SK-N-SH treated with all-trans-retinoic acid at 6 μM for 48 hours (cell line): Measurements from ENCODE around the gene NEK10.
"Not testable (repeated sequence)": the region's sequence is repeated elsewhere in the genome, so short reads cannot be mapped to it uniquely, and the experiment has no call there.

Source experiments
- ATAC-seq: fragments of 200-7000 bp; cut with Tn5 transposase; 3 replicates; pipeline ENCODE4 v1.9.1; 2020; ENCODE audit warnings: mild to moderate bottlenecking, moderate library complexity
- ARNTL ChIP-seq: fragments of 450-650 bp; formaldehyde crosslinking; IDR thresholded peaks from 2 replicates; pipeline ENCODE4 v1.5.0; 2020; ENCODE audit warnings: low read depth, mild to moderate bottlenecking, moderate library complexity, borderline replicate concordance
- BACH2 ChIP-seq: fragments of 250-450 bp; sonication (Bioruptor Pico); IDR thresholded peaks from 2 replicates; pipeline ENCODE4 v1.9.0; 2021; ENCODE audit warnings: mild to moderate bottlenecking, borderline replicate concordance
- CSDC2 ChIP-seq: fragments of 250-450 bp; sonication (Bioruptor Pico); IDR thresholded peaks from 2 replicates; pipeline ENCODE4 v1.5.0; 2020; ENCODE audit warnings: mild to moderate bottlenecking, moderate library complexity
- ESRRG ChIP-seq: fragments of 250-450 bp; sonication (Bioruptor Pico); IDR thresholded peaks from 2 replicates; pipeline ENCODE4 v1.6.1; 2021; ENCODE audit warnings: mild to moderate bottlenecking
- ISL1 ChIP-seq: fragments of 250-450 bp; sonication (Bioruptor Pico); IDR thresholded peaks from 2 replicates; pipeline ENCODE4 v2.1.2; 2022; ENCODE audit warnings: mild to moderate bottlenecking, moderate library complexity
- OSR1 ChIP-seq: fragments of 250-450 bp; sonication (Bioruptor Pico); IDR thresholded peaks from 2 replicates; pipeline ENCODE4 v1.8.0; 2022; ENCODE audit warnings: moderate library complexity, mild to moderate bottlenecking, inconsistent platforms
- PPARA ChIP-seq: fragments of 250-450 bp; sonication (Bioruptor Pico); IDR thresholded peaks from 2 replicates; pipeline ENCODE4 v1.5.0; 2020; ENCODE audit warnings: mild to moderate bottlenecking, borderline replicate concordance
- RARB ChIP-seq: fragments of 250-450 bp; sonication (Bioruptor Pico); IDR thresholded peaks from 2 replicates; pipeline ENCODE4 v1.8.0; 2021; ENCODE audit warnings: mild to moderate bottlenecking, moderate library complexity
- SNAI2 ChIP-seq: fragments of 250-450 bp; sonication (Bioruptor Pico); IDR thresholded peaks from 2 replicates; pipeline ENCODE4 v1.5.0; 2020; ENCODE audit warnings: mild to moderate bottlenecking, moderate library complexity
- TCF4 ChIP-seq: fragments of 250-450 bp; sonication (Bioruptor Pico); IDR thresholded peaks from 2 replicates; pipeline ENCODE4 v1.8.0; 2021; ENCODE audit warnings: mild to moderate bottlenecking, moderate library complexity, borderline replicate concordance
- TOX ChIP-seq: fragments of 250-450 bp; sonication (Bioruptor Pico); IDR thresholded peaks from 2 replicates; pipeline ENCODE4 v1.8.0; 2021; ENCODE audit warnings: mild to moderate bottlenecking, moderate library complexity, borderline replicate concordance
- ZC3H10 ChIP-seq: fragments of 250-450 bp; sonication (Bioruptor Pico); IDR thresholded peaks from 2 replicates; pipeline ENCODE4 v1.5.1; 2021; ENCODE audit warnings: mild to moderate bottlenecking, moderate library complexity
- ZFP30 ChIP-seq: fragments of 450-650 bp; formaldehyde crosslinking; IDR thresholded peaks from 2 replicates; pipeline ENCODE4 v1.5.0; 2022; ENCODE audit warnings: mild to moderate bottlenecking, moderate library complexity
- ZNF565 ChIP-seq: fragments of 450-650 bp; formaldehyde crosslinking; conservative IDR thresholded peaks from 2 replicates; pipeline ENCODE4 v1.5.0; 2020; ENCODE audit warnings: low read depth, mild to moderate bottlenecking, moderate library complexity
- ZNF70 ChIP-seq: fragments of 450-650 bp; formaldehyde crosslinking; IDR thresholded peaks from 2 replicates; pipeline ENCODE4 v1.5.0; 2020; ENCODE audit warnings: mild to moderate bottlenecking, moderate library complexity
- ZNF8 ChIP-seq: fragments of 450-650 bp; formaldehyde crosslinking; IDR thresholded peaks from 2 replicates; pipeline ENCODE4 v1.5.0; 2020; ENCODE audit warnings: mild to moderate bottlenecking, moderate library complexity
- TF ChIP-seq, protein P1 (sequence below): fragments of 250-450 bp; sonication (Bioruptor Pico); IDR thresholded peaks from 2 replicates; pipeline ENCODE4 v1.5.1; 2020; ENCODE audit warnings: low read depth, mild to moderate bottlenecking, moderate library complexity
- TF ChIP-seq, protein P2 (sequence below): fragments of 250-450 bp; sonication (Bioruptor Pico); IDR thresholded peaks from 2 replicates; pipeline ENCODE4 v1.5.0; 2020; ENCODE audit warnings: mild to moderate bottlenecking, moderate library complexity
- TF ChIP-seq, protein P3 (sequence below): fragments of 250-450 bp; sonication (Bioruptor Pico); IDR thresholded peaks from 2 replicates; pipeline ENCODE4 v1.8.0; 2021; ENCODE audit warnings: low read depth, mild to moderate bottlenecking, moderate library complexity, borderline replicate concordance
- TF ChIP-seq, protein P4 (sequence below): fragments of 250-450 bp; sonication (Bioruptor Pico); IDR thresholded peaks from 2 replicates; pipeline ENCODE4 v1.5.1; 2021; ENCODE audit warnings: mild to moderate bottlenecking, moderate library complexity
- TF ChIP-seq, protein P5 (sequence below): fragments of 250-450 bp; sonication (Bioruptor Pico); IDR thresholded peaks from 2 replicates; pipeline ENCODE4 v1.8.0; 2020; ENCODE audit warnings: mild to moderate bottlenecking, moderate library complexity, borderline replicate concordance

NEK10 gene

DNA sequence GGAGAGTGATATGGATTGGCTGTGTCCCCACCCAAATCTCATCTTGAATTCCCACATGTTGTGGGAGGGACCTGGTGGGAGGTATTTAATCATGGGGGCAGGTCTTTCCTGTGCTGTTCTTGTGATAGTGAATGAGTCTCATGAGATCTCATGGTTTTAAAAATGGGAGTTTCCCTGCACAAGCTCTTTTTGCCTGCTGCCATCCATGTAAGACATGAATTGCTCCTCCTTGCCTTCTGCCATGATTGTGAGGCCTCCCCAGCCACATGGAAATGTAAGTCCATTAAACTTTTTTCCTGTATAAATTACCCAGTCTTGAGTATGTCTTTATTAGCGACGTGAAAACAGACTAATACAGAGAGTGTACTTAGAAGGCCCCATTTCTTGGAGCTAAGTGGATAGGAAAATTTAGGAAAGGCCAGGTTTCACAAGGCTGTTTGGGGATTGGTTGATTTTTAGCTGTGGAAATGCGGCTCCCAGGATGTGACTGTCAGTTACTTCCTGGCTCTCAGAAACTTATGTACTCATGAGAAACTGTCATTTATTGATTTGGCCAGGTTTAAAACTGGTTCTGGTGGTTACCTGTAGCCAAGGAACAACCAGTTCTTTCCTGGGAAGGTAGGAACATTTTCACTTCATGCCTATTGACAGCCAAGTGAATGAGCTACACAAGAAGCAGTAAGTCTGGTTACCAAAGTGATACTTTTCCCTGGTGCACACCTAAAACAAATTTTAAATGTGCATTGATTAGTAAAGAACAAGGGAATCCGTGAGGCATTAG, 40.0 kb downstream of the NEK10 start:
- ATAC-seq = not testable (repeated sequence)

DNA sequence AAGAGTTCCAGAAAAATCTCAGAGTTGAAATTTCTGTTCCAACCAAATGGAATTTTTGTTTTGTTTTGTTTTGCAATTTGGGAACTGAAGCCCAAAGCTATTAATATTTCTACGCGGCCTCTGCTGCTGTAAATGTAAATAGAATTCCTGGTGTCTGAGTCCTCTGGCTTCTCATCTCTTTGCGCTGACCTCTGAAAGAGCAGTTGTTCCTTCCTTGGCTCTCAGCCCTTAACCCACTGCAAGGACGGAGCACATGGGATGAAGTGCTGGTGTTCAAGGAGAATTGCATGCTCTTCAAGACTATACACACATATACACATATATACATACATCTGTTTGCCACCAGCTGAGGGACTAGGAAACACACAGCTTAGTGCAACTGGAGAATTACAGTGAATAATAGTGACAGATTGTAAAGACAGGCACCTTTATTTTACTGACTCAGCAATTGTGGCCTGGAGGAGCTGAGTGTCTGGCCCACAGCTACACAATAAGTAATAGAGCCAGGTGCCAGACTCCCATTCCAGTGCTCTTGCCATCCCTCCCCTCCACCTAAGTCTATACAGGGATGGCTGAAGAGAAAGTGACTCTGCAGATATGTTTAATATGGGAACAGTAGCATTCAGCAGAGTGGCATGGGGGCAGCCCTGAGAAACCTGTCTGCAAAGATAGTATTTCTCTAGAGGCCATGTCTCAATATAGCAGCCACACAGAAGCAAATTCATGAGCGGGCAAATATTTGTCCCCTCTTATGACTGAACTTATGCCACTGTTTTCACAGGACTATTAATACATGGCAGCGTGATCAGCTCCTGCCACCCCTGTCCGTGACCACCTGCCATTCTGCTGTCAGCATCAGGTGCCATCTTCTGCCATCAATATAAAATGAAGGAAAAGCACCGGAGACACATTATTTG, 42.3 kb downstream of the NEK10 start:
- ATAC-seq = peak; percentile 96
- no peak for TF ChIP-seq ZC3H10 (CRISPR knock-in tag)
- TF ChIP-seq SNAI2 = no peak
- TF ChIP-seq OSR1 (CRISPR knock-in tag) = no peak
- no peak for TF ChIP-seq ARNTL (CRISPR knock-in tag)
- no peak for TF ChIP-seq ISL1 (CRISPR knock-in tag)
- TF ChIP-seq ESRRG (CRISPR knock-in tag) = no peak
- no peak for TF ChIP-seq TCF4 (CRISPR knock-in tag)
- TF ChIP-seq, protein P1, sequence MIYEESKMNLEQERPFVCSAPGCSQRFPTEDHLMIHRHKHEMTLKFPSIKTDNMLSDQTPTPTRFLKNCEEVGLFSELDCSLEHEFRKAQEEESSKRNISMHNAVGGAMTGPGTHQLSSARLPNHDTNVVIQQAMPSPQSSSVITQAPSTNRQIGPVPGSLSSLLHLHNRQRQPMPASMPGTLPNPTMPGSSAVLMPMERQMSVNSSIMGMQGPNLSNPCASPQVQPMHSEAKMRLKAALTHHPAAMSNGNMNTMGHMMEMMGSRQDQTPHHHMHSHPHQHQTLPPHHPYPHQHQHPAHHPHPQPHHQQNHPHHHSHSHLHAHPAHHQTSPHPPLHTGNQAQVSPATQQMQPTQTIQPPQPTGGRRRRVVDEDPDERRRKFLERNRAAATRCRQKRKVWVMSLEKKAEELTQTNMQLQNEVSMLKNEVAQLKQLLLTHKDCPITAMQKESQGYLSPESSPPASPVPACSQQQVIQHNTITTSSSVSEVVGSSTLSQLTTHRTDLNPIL (CRISPR knock-in tag) = no peak
- TF ChIP-seq, protein P2, sequence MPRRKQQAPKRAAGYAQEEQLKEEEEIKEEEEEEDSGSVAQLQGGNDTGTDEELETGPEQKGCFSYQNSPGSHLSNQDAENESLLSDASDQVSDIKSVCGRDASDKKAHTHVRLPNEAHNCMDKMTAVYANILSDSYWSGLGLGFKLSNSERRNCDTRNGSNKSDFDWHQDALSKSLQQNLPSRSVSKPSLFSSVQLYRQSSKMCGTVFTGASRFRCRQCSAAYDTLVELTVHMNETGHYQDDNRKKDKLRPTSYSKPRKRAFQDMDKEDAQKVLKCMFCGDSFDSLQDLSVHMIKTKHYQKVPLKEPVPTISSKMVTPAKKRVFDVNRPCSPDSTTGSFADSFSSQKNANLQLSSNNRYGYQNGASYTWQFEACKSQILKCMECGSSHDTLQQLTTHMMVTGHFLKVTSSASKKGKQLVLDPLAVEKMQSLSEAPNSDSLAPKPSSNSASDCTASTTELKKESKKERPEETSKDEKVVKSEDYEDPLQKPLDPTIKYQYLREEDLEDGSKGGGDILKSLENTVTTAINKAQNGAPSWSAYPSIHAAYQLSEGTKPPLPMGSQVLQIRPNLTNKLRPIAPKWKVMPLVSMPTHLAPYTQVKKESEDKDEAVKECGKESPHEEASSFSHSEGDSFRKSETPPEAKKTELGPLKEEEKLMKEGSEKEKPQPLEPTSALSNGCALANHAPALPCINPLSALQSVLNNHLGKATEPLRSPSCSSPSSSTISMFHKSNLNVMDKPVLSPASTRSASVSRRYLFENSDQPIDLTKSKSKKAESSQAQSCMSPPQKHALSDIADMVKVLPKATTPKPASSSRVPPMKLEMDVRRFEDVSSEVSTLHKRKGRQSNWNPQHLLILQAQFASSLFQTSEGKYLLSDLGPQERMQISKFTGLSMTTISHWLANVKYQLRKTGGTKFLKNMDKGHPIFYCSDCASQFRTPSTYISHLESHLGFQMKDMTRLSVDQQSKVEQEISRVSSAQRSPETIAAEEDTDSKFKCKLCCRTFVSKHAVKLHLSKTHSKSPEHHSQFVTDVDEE (CRISPR knock-in tag) = no peak
- no peak for TF ChIP-seq ZNF8 (CRISPR knock-in tag)
- no peak for TF ChIP-seq ZNF70 (CRISPR knock-in tag)
- no peak for TF ChIP-seq ZFP30 (CRISPR knock-in tag)
- TF ChIP-seq, protein P3, sequence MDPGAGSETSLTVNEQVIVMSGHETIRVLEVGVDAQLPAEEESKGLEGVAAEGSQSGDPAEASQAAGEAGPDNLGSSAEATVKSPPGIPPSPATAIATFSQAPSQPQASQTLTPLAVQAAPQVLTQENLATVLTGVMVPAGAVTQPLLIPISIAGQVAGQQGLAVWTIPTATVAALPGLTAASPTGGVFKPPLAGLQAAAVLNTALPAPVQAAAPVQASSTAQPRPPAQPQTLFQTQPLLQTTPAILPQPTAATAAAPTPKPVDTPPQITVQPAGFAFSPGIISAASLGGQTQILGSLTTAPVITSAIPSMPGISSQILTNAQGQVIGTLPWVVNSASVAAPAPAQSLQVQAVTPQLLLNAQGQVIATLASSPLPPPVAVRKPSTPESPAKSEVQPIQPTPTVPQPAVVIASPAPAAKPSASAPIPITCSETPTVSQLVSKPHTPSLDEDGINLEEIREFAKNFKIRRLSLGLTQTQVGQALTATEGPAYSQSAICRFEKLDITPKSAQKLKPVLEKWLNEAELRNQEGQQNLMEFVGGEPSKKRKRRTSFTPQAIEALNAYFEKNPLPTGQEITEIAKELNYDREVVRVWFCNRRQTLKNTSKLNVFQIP = no peak
- TF ChIP-seq, protein P4, sequence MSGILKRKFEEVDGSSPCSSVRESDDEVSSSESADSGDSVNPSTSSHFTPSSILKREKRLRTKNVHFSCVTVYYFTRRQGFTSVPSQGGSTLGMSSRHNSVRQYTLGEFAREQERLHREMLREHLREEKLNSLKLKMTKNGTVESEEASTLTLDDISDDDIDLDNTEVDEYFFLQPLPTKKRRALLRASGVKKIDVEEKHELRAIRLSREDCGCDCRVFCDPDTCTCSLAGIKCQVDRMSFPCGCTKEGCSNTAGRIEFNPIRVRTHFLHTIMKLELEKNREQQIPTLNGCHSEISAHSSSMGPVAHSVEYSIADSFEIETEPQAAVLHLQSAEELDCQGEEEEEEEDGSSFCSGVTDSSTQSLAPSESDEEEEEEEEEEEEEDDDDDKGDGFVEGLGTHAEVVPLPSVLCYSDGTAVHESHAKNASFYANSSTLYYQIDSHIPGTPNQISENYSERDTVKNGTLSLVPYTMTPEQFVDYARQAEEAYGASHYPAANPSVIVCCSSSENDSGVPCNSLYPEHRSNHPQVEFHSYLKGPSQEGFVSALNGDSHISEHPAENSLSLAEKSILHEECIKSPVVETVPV (CRISPR knock-in tag) = no peak
- no peak for TF ChIP-seq ZNF565 (CRISPR knock-in tag)
- TF ChIP-seq RARB (CRISPR knock-in tag) = no peak
- TF ChIP-seq CSDC2 (CRISPR knock-in tag) = no peak
- TF ChIP-seq PPARA (CRISPR knock-in tag) = no peak

DNA sequence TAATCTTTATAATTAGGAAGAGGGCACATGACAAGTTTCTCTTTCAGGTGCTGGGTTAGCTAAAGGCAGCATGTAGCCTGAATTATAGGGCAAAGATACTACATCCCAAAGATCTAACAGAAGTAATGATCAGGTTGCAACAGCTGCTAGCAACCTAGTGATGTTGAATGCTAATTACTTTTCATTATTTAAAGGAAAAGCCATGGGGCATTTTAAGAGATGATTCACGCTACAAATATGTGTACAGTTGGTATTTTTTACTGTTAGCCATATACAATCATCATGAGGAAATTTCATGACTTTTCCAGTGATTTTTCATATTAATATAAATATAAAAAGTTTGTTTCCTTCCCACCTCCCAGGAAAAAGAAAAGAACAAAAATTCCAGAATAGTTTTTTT, 43.0 kb downstream of the NEK10 start:
- TF ChIP-seq SNAI2 = no peak
- no peak for TF ChIP-seq TOX (CRISPR knock-in tag)
- TF ChIP-seq ARNTL (CRISPR knock-in tag) = no peak
- no peak for TF ChIP-seq CSDC2 (CRISPR knock-in tag)
- TF ChIP-seq ISL1 (CRISPR knock-in tag) = no peak
- TF ChIP-seq BACH2 = no peak
- TF ChIP-seq, protein P5, sequence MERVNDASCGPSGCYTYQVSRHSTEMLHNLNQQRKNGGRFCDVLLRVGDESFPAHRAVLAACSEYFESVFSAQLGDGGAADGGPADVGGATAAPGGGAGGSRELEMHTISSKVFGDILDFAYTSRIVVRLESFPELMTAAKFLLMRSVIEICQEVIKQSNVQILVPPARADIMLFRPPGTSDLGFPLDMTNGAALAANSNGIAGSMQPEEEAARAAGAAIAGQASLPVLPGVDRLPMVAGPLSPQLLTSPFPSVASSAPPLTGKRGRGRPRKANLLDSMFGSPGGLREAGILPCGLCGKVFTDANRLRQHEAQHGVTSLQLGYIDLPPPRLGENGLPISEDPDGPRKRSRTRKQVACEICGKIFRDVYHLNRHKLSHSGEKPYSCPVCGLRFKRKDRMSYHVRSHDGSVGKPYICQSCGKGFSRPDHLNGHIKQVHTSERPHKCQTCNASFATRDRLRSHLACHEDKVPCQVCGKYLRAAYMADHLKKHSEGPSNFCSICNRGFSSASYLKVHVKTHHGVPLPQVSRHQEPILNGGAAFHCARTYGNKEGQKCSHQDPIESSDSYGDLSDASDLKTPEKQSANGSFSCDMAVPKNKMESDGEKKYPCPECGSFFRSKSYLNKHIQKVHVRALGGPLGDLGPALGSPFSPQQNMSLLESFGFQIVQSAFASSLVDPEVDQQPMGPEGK (CRISPR knock-in tag) = no peak
- no peak for TF ChIP-seq ESRRG (CRISPR knock-in tag)
- TF ChIP-seq OSR1 (CRISPR knock-in tag) = no peak
- TF ChIP-seq RARB (CRISPR knock-in tag) = no peak
- peak; percentile 45 for ATAC-seq
